ENCODE measurements around the gene IFT52.

DNA sequence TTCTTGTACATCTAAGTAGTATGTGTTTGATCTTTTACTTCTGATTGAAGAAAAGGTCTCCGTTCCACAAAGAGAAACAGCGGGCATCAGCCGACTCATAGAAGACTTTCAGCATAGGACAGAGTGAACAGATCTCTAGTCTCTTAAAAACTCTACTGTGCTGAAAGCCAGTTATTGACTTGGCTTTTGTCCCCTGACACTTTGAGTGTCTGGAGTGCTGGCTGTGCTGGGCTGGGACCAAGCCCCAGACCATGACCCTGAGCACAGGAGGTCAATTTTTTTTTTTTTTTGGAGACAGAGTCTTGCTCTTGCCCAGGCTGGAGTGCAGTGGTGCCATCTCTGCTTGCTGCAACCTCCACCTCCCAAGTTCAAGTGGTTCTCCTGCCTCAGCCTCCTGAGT, 104.0 kb downstream of the IFT52 start:
- TF ChIP-seq, protein P1, sequence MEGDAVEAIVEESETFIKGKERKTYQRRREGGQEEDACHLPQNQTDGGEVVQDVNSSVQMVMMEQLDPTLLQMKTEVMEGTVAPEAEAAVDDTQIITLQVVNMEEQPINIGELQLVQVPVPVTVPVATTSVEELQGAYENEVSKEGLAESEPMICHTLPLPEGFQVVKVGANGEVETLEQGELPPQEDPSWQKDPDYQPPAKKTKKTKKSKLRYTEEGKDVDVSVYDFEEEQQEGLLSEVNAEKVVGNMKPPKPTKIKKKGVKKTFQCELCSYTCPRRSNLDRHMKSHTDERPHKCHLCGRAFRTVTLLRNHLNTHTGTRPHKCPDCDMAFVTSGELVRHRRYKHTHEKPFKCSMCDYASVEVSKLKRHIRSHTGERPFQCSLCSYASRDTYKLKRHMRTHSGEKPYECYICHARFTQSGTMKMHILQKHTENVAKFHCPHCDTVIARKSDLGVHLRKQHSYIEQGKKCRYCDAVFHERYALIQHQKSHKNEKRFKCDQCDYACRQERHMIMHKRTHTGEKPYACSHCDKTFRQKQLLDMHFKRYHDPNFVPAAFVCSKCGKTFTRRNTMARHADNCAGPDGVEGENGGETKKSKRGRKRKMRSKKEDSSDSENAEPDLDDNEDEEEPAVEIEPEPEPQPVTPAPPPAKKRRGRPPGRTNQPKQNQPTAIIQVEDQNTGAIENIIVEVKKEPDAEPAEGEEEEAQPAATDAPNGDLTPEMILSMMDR (IDR thresholded peaks at IDR 0.05; ENCODE audit: low read depth, low read length, poor library complexity, severe bottlenecking): no peak
- no peak for TF ChIP-seq EZH2phosphoT487 (IDR thresholded peaks at IDR 0.05; ENCODE audit: borderline replicate concordance, low read length)

Measured in DOHH2 (cell line).